Activated CD4-positive, alpha-beta T cell treated with anti-CD3 and anti-CD28 coated beads, Interleukin-2, amount 50 U/mL, for 16 hours (primary cell): ENCODE measurements around the gene FRMD4A.
"Not testable (repeated sequence)": the region's sequence is repeated elsewhere in the genome, so short reads cannot be mapped to it uniquely, and the experiment has no call there.

Experiments used
- DNase-seq: peaks from one replicate; pipeline ENCODE4 v3.0.0-alpha.2; 2020

Gene FRMD4A

DNA sequence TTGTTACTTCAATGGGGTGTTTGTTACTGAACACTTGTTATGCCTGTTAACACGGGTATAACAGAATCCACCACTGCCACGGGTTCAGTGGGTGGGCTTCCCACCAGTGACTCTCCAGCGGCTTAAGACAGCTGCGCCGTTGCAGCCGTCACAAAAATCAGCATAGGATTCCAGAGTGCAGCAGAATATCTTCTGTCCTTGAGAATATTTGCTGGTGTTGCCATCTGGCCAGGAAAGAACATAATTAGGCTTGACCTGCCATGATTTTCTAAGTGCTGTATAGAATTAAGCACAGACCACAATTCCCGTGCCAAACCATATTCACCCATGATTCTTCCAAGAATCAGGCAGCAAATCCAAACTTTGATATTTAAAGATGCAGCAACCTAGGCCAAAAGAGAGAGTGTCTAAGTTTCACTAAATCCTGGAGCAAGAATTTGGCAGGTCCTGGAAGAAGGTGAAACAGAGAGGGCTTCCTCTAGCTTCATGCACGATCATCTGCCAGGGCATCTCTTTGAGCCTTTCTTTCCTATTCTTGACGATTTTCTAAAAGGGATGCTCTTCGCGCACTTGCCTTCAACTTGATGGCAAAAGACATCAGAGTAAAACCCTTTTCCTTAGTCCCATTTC, 95.0 kb downstream of the FRMD4A start:
- DNase-seq: no peak

DNA sequence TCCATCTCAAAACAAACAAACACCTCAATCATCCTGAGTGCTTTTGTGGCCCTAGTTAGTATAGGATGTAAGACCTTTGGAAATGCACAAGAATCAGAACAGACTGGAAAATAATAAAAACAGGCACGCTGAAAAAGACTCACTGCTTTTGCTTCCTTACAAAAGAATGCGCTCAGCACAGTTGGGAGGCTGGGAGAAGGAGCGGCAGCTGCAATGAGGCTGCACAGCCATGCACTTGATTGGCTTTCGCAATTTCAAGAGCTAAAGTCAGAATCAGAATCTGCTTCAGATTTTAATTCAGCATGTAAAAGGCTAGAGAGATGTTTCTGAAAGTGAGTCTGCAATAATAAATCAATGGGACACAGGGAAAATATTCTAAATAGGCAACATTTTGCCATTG, 97.2 kb downstream of the FRMD4A start:
- no peak for DNase-seq

DNA sequence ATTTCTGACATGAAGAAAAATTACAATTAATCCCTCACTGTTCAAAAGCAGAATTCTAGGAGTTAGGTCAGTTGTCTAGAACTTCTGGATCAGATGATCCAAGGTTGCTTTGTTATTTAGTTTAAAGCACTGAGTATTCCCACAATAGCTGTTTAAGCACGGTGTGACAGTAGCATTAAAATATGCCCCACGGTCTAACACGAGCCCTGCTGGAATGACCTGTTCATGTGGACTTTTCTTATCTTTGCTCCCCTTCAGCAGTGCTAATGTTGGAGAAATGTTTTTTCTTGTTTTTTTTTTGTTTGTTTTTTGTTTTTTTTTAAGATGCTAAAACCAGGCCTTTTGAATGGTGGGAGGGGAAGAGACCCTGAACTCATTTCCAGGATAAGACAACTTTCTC, 101.9 kb downstream of the FRMD4A start:
- not testable (repeated sequence) for DNase-seq

DNA sequence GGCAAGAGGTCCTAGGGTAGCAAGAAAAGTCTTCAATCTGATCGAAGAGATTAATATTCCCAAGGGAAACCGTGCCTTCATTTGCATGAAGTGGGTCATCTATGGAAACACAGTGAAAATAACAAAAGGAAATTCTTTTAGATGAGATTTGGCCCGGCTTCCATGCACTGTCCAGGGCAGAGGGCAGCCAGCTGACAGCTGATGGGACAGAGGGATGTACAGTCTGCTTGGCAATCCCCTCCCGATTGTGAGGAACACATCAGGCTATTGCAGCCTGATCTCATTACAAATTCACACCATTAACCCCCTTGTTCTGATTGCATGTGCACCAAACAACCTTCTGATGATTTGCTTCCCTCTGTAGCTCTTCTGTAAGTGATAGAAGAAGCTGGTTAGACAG, 105.3 kb downstream of the FRMD4A start:
- DNase-seq: no peak

DNA sequence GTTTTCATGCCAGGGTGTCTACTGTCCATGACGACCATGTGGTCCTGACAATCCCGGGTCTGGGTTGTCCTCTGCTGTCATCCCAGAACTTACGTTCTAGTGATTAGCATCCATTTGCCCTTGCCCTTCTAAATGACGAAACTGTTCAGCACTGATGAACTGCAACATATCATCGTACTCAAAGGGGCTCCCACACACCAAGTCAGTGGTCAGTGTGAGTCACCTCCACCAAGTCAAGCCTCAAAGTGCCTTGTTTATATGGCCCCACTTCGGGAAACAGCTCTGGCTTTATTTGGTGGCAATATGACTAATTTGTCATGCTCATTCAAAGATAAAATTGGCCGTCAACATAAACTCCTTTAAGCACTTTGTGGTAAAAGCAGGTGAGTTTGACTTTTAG, 110.7 kb downstream of the FRMD4A start:
- no peak for DNase-seq

DNA sequence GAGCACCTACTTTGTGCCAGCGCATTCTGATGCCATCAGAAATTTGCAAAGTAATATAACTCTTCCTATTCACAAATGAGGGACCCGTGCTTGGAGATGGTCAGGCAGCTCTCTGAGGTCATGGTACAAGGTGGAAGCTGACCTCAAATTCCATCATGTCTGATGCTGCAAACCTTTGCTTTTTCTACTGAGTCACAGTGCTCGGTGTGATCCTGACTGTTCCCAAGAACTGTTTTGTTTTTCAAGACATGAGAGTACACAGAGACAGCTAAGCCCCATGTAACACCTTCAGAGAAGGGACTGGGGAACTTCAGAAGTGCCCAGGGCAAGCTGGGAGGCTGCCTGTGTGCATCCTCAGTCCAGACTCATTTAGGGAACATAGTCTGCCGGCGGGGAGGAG, 111.3 kb downstream of the FRMD4A start:
- no peak for DNase-seq

DNA sequence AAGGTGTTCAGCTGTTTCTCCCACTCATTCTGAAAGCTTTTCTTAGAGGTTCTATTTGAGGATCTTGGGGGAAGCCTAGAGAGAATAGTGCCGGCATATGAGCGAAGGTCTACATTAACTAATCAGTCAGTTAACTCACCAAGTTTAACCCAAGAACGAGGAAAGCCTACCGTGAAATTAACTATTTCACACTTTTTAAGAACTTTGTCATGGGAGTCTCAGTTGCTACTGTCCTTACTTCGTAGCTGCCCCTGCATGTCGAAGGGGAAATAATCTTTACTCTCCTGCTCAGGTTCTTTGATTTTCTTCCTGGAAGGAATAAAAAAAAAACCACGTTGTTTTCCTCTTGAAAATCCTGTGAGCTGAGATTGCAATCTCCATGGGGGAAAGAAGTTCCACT, 115.1 kb downstream of the FRMD4A start:
- no peak for DNase-seq

DNA sequence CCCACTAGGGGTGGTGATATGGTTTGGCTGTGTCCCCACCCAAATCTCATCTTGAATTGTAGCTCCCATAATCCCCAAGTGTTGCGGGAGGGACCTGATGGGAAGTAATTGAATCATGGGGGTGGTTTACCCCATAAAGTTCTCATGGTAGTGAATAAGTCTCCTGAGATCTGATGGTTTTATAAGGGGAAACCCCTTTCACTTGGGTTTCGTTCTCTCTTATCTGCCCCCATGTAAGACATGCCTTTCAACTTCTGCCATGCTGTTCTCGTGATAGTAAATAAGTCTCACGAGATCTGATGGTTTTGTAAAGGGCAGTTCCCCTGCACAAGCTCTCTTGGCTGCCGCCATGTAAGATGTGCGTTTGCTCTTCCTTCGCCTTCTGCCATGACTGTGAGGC, 117.0 kb downstream of the FRMD4A start:
- DNase-seq: not testable (repeated sequence)

DNA sequence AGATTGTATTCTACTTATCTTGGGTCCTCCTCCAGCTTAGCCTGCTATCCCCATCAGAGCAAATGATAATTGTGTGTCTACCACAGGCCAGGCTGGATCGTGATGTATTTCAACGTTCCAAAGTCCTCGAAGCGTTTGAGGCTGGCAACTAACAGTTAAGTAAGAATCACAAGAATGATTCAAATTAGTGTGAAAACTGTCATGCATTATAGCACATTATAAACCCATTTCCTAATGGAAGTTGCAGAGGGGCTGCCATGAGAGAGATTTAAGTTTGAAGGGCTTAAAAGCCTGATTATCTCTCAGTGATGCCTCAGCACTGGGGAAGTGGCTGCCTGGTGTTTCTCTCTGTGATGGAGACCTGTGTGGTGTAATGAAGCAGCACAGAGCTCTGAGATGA, 119.1 kb downstream of the FRMD4A start:
- DNase-seq: no peak

DNA sequence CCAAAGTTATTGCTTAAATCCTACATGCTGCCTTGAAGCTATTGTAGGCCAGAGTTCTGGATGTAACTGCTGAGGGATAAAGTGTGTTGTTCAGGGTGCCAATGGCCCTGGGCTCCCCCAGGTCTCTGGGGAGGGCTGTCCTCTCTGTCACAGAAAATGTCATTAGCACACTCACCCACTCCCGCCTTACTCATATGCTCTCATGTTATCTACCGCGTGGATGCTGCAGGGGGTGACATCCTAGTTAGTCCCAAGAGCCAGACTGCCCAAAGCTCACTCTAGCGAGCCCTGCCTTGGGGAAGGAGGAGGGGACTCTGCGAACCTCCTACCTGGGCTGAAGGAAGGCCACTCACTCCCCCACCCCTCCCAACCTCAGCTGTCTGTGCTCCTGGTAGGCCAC, 122.5 kb downstream of the FRMD4A start:
- no peak for DNase-seq

DNA sequence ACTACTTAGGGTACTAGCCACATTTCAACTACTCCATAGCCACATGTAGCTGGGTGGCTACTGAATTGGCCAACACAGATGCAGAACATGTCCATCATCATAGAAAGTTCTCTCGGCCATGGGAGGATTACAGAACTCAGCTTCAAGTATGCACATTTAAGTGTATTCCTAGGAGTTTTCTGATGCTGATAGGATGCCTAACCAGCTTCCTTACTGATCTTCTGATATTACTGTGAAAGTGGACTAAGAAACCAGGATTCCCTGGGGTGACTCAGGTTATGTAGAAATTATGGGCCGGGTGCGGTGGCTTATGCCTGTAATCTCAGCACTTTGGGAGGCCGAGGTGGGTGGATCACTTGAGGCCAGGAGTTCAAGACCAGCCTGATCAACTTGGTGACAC, 125.5 kb downstream of the FRMD4A start:
- DNase-seq: no peak

DNA sequence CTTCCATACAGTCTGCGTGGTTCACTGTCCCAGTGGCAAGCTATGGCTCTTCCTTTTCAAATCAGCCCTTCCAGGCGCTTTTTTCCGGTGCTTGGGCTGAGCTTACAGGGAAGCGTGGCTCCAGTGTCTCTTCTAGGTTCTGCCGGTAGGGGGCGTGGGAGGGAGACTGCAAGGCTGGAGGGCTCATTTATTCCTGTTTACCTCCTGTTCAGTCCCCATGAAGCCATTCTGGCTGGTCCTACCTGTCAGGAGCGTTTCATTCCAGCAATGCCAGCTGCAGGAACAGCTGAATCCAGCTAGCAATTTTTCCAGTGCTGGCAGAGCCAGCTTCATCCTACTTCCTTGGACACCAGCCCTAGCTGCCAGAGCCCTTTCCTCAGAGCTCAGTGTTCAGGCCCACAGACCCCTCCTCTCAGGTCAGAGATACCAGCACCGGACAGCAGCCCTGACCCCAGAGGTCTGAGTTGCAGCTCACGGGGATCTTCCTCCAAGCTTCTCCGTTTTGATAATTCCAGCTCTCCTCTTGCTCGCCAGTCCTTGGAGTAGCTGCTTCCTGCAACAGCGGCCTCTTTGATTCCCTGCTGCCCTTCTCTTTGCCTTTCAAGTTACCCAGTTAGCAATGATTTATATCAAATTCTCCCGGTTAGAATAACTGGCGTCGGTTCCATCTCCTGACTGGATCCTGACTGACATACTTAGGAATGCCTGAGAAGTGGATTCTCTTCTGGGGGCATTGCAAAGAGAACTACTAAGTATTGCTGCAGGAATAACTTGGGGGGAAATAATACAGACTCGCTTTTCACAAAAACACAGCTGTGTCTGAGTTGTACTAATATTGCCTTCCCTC, 129.8 kb downstream of the FRMD4A start:
- DNase-seq: peak; percentile 6

DNA sequence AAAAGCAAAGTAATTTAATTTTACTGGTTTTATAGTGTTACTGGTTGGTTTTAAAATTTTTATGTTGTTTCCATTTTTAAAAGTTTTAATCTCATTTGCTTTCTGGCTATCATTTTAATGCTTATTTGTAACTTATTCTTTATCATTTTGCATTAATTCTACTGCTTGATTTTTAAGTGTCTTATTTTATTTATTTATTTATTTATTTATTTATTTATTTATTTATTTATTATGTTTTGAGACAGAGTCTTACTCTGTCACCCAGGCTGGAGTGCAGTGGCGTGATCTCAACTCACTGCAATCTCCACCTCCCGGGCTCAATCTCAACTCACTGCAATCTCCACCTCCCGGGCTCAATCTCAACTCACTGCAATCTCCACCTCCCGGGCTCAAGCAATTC, 131.6 kb downstream of the FRMD4A start:
- not testable (repeated sequence) for DNase-seq

DNA sequence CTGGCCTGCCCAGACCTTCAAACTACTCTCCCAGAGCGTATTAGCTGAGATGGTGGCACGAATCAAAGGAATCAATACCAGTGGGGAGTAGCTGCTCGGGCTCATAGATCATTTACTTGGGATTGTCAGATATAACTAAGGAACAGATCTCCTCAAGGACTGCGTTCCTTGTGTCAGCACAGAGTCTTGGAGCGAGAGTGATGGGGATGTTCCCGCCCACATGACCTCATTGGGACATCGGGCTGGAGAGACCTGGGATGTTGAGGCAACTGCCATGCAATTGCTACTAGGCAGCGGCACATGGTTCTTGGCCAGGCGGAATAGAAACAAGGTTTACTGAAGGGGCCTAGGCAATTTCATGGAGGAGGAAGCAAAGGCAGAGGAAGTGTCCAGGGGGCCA, 132.6 kb downstream of the FRMD4A start:
- DNase-seq: no peak

DNA sequence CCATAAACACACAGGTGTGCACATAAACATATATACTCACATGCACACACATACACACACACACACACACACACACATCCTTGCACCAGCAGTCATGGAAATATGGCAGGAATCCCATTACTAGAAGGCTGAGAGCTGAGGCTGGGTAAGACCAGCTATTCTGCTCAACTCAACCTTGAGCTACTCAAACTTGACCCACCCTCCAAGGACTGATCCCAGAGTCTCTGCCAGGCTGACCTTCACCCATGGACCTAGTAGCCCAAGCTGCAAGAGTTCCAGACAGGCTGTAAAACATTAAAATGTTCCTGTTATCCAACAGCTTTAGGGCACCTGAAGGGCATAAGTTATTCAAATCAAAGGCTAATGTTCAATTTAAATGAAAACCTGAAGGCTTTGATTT, 134.6 kb downstream of the FRMD4A start:
- no peak for DNase-seq

DNA sequence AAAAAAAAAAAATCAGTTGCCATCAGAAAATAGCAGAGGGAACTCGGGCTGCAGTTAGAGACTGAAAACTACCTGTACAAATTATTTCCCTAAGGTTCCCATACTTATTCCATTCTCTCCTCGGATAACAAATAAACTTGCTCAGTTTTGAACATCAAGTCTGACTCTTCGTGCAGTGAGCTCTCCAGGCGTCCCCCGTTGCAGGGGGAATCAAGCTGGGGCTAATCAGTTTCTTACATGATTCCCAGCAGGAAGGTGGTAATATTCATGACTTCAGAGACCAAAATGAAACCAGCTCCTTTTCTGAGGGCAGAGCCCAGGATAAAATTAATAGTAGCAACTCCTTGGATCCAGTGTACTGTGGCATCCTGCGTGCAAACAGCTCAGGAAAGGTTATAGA, 135.3 kb downstream of the FRMD4A start:
- no peak for DNase-seq

DNA sequence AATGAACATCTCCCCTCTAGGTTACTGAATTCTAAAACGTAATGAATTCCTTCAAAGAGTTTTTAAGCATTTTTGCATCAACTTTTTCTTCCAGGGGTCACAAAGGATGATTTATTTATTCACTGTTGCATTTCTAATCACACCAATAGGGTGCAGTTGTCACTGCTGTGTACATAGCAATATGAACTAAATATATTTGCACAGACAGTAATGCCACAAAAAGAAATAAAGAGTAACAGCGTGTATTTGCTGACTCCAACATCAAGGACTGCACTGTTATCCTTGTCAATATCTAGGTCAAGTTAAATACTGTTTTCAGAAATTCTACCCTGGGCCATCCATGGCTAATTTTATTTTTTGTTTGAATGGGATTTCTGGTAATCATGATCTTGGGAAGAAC, 138.0 kb downstream of the FRMD4A start:
- no peak for DNase-seq

DNA sequence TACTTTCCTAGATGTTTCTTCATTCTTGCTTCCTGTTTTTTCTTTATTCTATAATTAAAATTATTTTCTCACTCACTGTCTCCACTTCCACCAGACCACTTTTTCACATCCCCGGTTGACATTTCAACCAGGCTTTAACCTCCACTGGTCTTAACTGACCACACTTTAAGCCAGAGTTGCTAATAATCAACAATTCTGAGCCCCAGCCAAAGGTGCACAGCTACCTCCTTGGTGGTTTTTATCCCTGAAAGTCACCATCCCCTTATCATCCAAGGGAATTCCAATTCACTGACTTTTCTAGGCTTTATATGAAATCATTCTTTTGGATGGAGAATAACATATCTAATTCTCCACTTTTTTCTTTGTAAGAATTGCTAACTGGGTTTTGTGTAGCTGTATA, 138.9 kb downstream of the FRMD4A start:
- DNase-seq: no peak

DNA sequence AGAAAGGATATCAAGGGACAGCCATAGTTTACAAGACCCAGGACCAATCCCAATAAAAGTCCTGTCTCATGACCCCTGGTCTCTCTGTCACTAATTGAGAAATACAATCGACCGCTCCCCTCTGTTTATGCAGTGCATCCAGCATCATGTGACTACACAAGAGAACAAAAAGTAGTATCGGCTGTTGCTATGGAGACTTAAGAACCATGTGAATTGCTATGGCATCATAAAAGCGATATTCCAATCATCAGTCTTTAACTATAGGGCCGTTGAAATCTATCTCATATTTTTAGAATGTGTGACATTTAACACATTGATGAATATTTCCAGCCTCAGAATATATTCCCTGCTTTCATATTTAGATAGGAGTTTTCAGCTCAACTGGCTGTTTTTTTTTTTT, 139.3 kb downstream of the FRMD4A start:
- no peak for DNase-seq

DNA sequence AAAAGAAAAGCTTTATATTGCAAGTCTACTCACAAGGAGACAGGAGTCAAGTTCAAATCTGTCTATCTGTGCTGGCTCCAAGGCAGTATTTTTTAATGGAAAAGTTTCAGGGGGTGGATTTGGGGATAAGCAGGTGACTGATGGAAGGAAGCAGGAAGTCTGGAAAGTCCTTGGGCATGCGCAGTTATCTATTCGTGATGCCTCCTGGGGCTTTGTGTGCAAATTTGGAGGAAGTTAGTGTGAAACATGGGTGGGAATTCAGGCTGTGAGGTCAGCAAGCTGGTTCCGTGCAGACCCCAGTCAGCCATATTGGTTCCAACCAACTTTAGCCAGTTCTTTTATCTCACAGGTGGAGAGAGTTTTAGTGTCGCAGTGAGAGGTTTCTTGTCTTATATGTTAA, 140.0 kb downstream of the FRMD4A start:
- no peak for DNase-seq

DNA sequence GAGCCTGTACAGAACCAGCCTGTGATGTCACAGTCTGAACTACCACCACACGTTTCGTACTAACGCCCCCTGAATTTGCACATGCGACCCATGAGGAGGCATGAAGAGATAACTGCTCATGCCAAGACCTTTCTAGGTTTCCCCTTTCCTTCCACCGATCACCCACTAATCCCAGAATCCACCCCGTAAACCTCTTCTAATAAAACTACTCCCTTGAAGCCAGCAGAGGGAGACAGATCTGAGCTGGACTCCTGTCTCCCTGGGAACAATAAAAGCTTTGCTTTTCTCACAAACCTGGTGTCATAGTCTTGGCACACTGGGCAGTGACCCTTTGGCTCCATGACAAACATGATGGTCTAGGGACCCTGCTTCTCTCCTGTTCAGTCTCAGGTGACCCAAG, 144.5 kb downstream of the FRMD4A start:
- DNase-seq: peak; percentile 12

DNA sequence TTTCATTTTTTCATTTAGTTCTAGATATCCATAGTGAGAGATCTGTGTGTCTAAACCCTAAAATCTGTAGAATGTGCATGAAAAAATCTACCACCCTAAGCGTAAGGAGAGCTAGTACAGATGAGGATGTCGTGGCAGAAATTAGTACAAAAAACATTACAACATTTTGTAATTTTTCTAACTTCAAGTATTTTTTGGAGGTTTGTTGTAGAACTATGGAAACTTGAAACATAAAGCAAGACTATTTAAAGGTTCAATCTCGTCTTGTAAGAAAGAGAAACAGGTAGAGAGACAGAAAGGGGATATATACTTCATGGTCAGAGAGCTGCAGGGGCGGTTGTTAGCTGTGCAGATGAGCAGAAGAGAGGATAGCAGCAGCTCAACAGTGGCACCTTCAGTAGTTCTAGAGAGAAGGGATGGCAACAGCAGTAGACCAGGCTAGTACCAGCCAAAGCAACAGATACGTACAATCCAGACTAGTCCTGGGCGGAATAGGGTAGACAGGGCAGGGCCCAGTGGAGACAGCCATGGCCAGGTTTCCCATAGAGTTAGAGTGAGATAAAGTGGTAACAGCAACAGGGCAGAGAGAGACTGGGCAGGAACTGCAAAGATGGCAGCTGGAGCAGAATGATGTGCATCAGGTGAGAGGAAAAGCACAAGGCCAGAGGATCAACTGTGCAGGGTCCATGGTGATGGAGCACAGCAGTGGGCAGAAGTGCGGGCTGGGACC, 145.2 kb downstream of the FRMD4A start:
- peak; percentile 87 for DNase-seq

DNA sequence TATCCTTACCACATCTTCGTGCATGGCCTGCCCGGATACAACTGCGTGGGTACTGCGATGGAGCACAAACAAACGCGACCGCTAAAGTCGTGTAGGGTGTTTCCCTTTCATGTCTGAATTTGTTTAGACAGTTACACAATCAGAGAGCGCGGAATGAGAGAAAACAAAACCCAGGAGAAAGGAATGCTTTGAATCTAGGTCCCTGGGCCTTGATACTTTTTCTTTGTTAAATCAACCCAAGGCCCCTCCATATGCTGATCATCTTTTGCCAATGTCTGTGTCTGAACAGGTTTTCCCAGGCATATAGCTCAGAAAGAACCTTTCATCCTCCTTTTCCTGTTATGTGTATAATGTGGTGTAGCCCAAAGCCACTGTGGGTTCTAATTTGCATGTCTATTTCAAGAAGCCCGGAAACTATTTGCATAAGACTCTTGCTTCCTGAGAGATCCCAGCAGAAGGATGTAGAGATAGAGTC, 145.8 kb downstream of the FRMD4A start:
- peak; percentile 77 for DNase-seq

DNA sequence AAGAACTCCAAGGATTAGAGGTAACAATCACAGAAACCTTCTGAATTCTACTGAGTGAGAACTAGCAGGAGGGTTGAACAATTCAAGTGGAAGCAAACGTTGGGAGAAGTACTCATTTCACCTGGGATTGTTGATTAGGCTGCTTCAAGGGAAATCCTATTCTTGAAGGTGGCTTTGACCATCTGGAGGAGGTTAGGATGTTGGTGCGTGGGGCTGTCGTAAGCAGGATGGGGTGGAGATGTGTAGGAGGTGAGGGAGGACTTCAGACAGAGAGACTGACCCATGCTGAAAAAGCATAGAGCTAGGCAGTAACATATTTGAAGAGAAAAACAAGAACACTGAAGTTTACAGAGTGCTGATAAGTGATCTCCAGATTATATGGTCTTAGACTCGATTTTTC, 147.9 kb downstream of the FRMD4A start:
- DNase-seq: no peak
